ENCODE measurements around the gene NRG2. TPM values are rescaled to one million over a fixed set of nuclear protein-coding genes. Genes with fewer than 3 reads are reported as not detected.

Gene NRG2
- total RNA-seq, 3 donors from 2014 or later (not counting 1 experiment from before 2014, with no cell fraction given) = 0.21 to 0.50 (median 0.40) TPM

DNA sequence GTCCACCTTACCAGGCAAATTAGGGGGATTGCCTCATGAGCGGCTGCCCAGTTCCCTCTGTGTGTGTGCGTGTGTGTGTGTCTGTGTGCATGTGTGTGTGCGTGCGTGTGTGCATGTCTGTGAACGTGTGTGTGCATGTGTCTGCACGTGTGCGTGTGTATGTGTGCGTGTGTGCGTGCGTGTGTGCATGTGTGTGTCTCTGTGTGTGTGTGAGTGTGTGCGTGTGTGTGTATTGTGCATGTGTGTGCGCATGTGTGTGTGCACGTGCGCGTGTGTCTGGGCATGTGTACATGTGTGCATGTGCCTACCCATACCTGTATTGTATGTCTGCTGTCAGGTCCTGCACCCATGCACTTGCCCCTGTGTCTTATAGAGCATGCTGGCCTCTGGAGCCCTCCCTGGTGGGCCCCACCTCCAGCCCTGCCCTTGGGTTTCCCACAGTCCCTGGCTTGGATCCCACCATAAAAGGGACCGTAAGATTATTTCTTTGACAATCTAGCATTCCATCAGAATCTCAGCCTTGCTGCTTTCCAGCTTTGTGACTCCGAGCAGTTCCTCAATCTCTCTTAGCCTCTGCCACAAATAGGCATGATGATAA is 238.2 kb downstream of the NRG2 start:
- no peaks in the 10 kb centered on the region for H3K9me3 Mint-ChIP-seq
- no peak overlapping the region for H3K4me3 Mint-ChIP-seq
- intact Hi-C loops (cut with micrococcal nuclease) = no loop called here
- DNase-seq (no peak), ATAC-seq (no peak)
- H3K27ac ChIP-seq (ENCODE audit: low read length) = no peak overlapping the region
- H3K36me3 Mint-ChIP-seq = no peaks in the 10 kb centered on the region
- H3K36me3 ChIP-seq (ENCODE audit: control insufficient read depth, insufficient read depth, low read length) = no peaks in the 10 kb centered on the region
- TF ChIP-seq, protein P1, sequence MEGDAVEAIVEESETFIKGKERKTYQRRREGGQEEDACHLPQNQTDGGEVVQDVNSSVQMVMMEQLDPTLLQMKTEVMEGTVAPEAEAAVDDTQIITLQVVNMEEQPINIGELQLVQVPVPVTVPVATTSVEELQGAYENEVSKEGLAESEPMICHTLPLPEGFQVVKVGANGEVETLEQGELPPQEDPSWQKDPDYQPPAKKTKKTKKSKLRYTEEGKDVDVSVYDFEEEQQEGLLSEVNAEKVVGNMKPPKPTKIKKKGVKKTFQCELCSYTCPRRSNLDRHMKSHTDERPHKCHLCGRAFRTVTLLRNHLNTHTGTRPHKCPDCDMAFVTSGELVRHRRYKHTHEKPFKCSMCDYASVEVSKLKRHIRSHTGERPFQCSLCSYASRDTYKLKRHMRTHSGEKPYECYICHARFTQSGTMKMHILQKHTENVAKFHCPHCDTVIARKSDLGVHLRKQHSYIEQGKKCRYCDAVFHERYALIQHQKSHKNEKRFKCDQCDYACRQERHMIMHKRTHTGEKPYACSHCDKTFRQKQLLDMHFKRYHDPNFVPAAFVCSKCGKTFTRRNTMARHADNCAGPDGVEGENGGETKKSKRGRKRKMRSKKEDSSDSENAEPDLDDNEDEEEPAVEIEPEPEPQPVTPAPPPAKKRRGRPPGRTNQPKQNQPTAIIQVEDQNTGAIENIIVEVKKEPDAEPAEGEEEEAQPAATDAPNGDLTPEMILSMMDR (IDR thresholded peaks at IDR 0.05) = no peak
- peaks cover 16 to 21% of the 10 kb centered on the region in 2 donors for H3K27me3 Mint-ChIP-seq (ENCODE audit: low read depth in 2 of 2)
- peaks cover 2% of the 10 kb centered on the region for H3K27me3 ChIP-seq (ENCODE audit: control insufficient read depth, insufficient read depth, low read length)
- 95% methylated on average over 17 of the region's 17 CpGs for WGBS (ENCODE audit: insufficient coverage)
- H3K9me3 ChIP-seq (ENCODE audit: control insufficient read depth, insufficient read depth, low read length) = no peaks in the 10 kb centered on the region
- no peaks in the 10 kb centered on the region for H3K4me1 Mint-ChIP-seq
- no peaks in the 10 kb centered on the region for H3K4me1 ChIP-seq (ENCODE audit: control insufficient read depth, insufficient read depth, low read length)
- H3K27ac Mint-ChIP-seq = no peak overlapping the region
- H3K4me3 ChIP-seq (ENCODE audit: low read length) = no peak overlapping the region

DNA sequence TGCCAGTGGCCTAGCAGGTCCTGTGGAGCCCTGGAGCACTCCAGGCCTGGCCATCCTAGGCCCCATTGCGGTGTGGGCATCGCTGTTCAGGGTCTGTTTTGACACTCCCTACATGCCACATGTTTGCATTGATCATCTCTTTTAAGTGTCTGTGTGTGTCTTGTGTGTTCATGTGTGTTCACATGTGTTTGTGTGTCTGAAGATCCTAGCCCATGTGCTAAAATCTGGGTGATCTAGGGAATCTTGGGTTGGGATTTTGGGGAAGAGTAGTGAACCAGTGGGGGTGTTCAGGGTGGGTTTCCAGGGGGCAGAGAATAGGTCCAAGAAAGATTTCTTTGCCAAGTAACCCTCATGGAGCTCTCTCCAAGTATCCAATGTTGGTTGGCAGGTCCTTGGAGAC is 239.1 kb downstream of the NRG2 start:
- Mint-ChIP-seq H3K27me3 (ENCODE audit: low read depth in 2 of 2) (peaks cover 25 to 30% of the 10 kb centered on the region in 2 donors), H3K4me3 (no peak overlapping the region), H3K27ac (no peak overlapping the region), H3K36me3 (no peaks in the 10 kb centered on the region), H3K4me1 (no peaks in the 10 kb centered on the region), H3K9me3 (no peaks in the 10 kb centered on the region)
- ATAC-seq (no peak), DNase-seq (no peak)
- WGBS (ENCODE audit: insufficient coverage) = 92% methylated on average over 2 of the region's 2 CpGs
- H3K4me1 ChIP-seq (ENCODE audit: control insufficient read depth, insufficient read depth, low read length) = no peaks in the 10 kb centered on the region
- intact Hi-C loops (cut with micrococcal nuclease) = no loop called here
- H3K27me3 ChIP-seq (ENCODE audit: control insufficient read depth, insufficient read depth, low read length) = peaks cover 5% of the 10 kb centered on the region
- H3K4me3 ChIP-seq (ENCODE audit: low read length) = no peak overlapping the region
- H3K36me3 ChIP-seq (ENCODE audit: control insufficient read depth, insufficient read depth, low read length) = no peaks in the 10 kb centered on the region
- no peak overlapping the region for H3K27ac ChIP-seq (ENCODE audit: low read length)
- TF ChIP-seq, protein P1 (IDR thresholded peaks at IDR 0.05) = no peak
- H3K9me3 ChIP-seq (ENCODE audit: control insufficient read depth, insufficient read depth, low read length) = no peaks in the 10 kb centered on the region

DNA sequence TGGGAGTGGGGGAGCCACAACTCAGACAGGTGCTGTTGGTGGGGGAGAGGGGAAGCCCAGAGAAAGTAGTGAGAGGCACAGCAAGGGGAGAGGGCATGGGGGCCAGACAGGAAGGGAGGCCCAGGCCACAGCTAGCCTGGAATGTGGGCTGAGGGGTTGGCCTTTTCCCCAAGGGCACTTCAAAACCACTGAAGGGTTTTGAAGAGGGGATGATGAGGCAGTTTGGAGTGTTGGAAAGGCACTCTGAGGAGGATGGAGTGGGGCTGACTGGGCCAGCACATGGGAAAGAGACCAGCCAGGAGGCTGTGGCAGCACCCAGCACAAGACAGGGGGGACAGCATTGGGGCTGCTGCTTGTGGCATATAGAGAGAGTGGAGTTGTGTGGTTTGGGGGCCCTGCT is 243.7 kb downstream of the NRG2 start:
- Mint-ChIP-seq H3K27me3 (ENCODE audit: low read depth in 2 of 2) (peaks cover 49 to 58% of the 10 kb centered on the region in 2 donors), H3K4me3 (no peak overlapping the region), H3K4me1 (peaks cover 0 to 6% of the 10 kb centered on the region in 2 donors), H3K27ac (no peak overlapping the region), H3K36me3 (no peaks in the 10 kb centered on the region), H3K9me3 (no peaks in the 10 kb centered on the region)
- TF ChIP-seq, protein P1 (IDR thresholded peaks at IDR 0.05) = no peak
- H3K9me3 ChIP-seq (ENCODE audit: control insufficient read depth, insufficient read depth, low read length) = no peaks in the 10 kb centered on the region
- no peak overlapping the region for H3K27ac ChIP-seq (ENCODE audit: low read length)
- H3K36me3 ChIP-seq (ENCODE audit: control insufficient read depth, insufficient read depth, low read length) = no peaks in the 10 kb centered on the region
- DNase-seq = no peak
- H3K4me1 ChIP-seq (ENCODE audit: control insufficient read depth, insufficient read depth, low read length) = peaks cover 12% of the 10 kb centered on the region
- intact Hi-C loops (cut with micrococcal nuclease) = no loop called here
- peaks cover 32% of the 10 kb centered on the region for H3K27me3 ChIP-seq (ENCODE audit: control insufficient read depth, insufficient read depth, low read length)
- no peak overlapping the region for H3K4me3 ChIP-seq (ENCODE audit: low read length)
- ATAC-seq = no peak

DNA sequence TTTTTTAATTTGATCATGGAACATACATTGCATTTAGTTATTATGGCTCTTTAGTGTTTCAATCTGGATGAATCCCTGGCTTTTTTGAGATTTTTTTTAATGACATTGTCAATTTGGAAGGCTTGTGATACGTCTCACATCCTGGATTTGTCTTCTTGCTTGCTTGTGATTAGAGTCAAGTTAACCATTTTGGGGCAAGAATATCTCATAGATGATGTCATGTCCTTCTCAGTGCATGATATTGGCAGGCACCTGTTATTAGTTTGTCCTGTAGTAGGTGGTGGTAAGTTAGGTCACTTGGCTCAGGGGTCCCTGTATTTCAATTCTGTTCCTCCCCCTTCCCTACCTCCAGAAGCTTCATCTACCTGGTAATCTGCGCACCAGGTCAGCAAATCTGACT is 244.2 kb downstream of the NRG2 start:
- no peaks in the 10 kb centered on the region for H3K9me3 Mint-ChIP-seq
- ATAC-seq (no peak), DNase-seq (no peak)
- Histone ChIP-seq H3K27me3 (ENCODE audit: control insufficient read depth, insufficient read depth, low read length) (peaks cover 36% of the 10 kb centered on the region), H3K9me3 (ENCODE audit: control insufficient read depth, insufficient read depth, low read length) (no peaks in the 10 kb centered on the region), H3K4me3 (ENCODE audit: low read length) (no peak overlapping the region), H3K4me1 (ENCODE audit: control insufficient read depth, insufficient read depth, low read length) (peaks cover 12% of the 10 kb centered on the region), H3K27ac (ENCODE audit: low read length) (no peak overlapping the region), H3K36me3 (ENCODE audit: control insufficient read depth, insufficient read depth, low read length) (no peaks in the 10 kb centered on the region)
- no peaks in the 10 kb centered on the region for H3K36me3 Mint-ChIP-seq
- TF ChIP-seq, protein P1 (IDR thresholded peaks at IDR 0.05) = no peak
- peaks cover 0 to 6% of the 10 kb centered on the region in 2 donors for H3K4me1 Mint-ChIP-seq
- 85% methylated on average over 2 of the region's 2 CpGs for WGBS (ENCODE audit: insufficient coverage)
- H3K27ac Mint-ChIP-seq = no peak overlapping the region
- intact Hi-C loops (cut with micrococcal nuclease) = no loop called here
- peaks cover 54 to 62% of the 10 kb centered on the region in 2 donors for H3K27me3 Mint-ChIP-seq (ENCODE audit: low read depth in 2 of 2)
- H3K4me3 Mint-ChIP-seq = no peak overlapping the region
